Panc1 (cell line): ENCODE results near the gene BTBD19. TPM values are rescaled to one million over a fixed set of nuclear protein-coding genes. Genes with fewer than 3 reads are reported as not detected.

Experiments
- ATAC-seq: fragments of 200-7000 bp; cut with Tn5 transposase; 2 replicates; pipeline ENCODE4 v1.9.1; 2020; ENCODE audit warnings: mild to moderate bottlenecking, moderate library complexity
- BruUV-seq: library from RNA; stranded (reverse); fragments of 400-500 nt; replicated peaks from 2 replicates; lab custom pipeline; 2021; lab: Mats Ljungman, UMichigan
- CTCF ChIA-PET: fragments of 300-600 bp; sonication (Branson Sonifier 250); formaldehyde crosslinking; loops from one replicate; lab custom pipeline; 2022; ENCODE audit warnings: antibody characterized with exemption; lab: Charles Lee
- POLR2A ChIA-PET: fragments of 300-600 bp; sonication (Branson Sonifier 250); formaldehyde crosslinking; loops from one replicate; lab custom pipeline; 2022; ENCODE audit warnings: antibody characterized with exemption; lab: Charles Lee
- DNase-seq: peaks from one replicate; pipeline ENCODE4 v3.0.0-alpha.2; 2010; ENCODE audit warnings: low read depth, low spot score
- H3K27ac ChIP-seq: 2 replicates; pipeline ENCODE4 v1.5.1; 2011; ENCODE audit warnings: mild to moderate bottlenecking, low read length, inconsistent platforms
- H3K27me3 ChIP-seq: fragments of 200-500 bp; sonication (Bioruptor generic); 2 replicates; pipeline ENCODE4 v1.6.0; 2014; ENCODE audit warnings: low read length, inconsistent platforms; ENCODE audit not compliant: control insufficient read depth, insufficient read depth
- H3K36me3 ChIP-seq: fragments of 200-500 bp; sonication (Bioruptor generic); 2 replicates; pipeline ENCODE4 v1.5.1; 2014; ENCODE audit warnings: inconsistent platforms, mild to moderate bottlenecking, low read length, moderate library complexity; ENCODE audit not compliant: control insufficient read depth, insufficient read depth
- H3K4me1 ChIP-seq: 2 replicates; pipeline ENCODE4 v1.5.1; 2011; ENCODE audit warnings: inconsistent platforms, mild to moderate bottlenecking, low read length, moderate library complexity; ENCODE audit not compliant: control insufficient read depth, insufficient read depth
- H3K4me3 ChIP-seq, 2 experiments: 2 replicates each; pipeline ENCODE4 v1.5.1; 2011 to 2012; ENCODE audit warnings: low read depth in 2 of 2, low read length in 2 of 2, mild to moderate bottlenecking in 2 of 2, inconsistent platforms in 1 of 2, moderate library complexity in 1 of 2
- H3K9me3 ChIP-seq: fragments of 200-500 bp; sonication (Bioruptor generic); 2 replicates; pipeline ENCODE4 v1.5.1; 2014; ENCODE audit warnings: low read depth, mild to moderate bottlenecking, inconsistent platforms, low read length, moderate library complexity; ENCODE audit not compliant: control insufficient read depth, insufficient read depth
- CTCF ChIP-seq: fragments of 450-650 bp; IDR thresholded peaks from 2 replicates; pipeline ENCODE4 v1.5.1; 2017; ENCODE audit warnings: mild to moderate bottlenecking
- POLR2AphosphoS5 ChIP-seq: IDR thresholded peaks from 2 replicates; pipeline ENCODE4 v1.6.1; 2012; ENCODE audit warnings: mild to moderate bottlenecking, low read depth, low read length, moderate library complexity
- REST ChIP-seq, 2 experiments: IDR thresholded peaks; 2 replicates each; pipeline ENCODE4 v1.6.1; 2011 to 2012; ENCODE audit warnings: low read depth in 2 of 2, control low read depth in 1 of 2, low read length in 1 of 2, mild to moderate bottlenecking in 1 of 2, moderate library complexity in 1 of 2; ENCODE audit not compliant: insufficient read depth in 1 of 2
- SIN3A ChIP-seq: IDR thresholded peaks from 2 replicates; pipeline ENCODE4 v1.6.1; 2012; ENCODE audit warnings: low read depth, mild to moderate bottlenecking, low read length, moderate library complexity, borderline replicate concordance; ENCODE audit not compliant: insufficient read depth
- TCF7L2 ChIP-seq: IDR thresholded peaks from 2 replicates; pipeline ENCODE4 v1.6.1; 2011; ENCODE audit warnings: mild to moderate bottlenecking, low read depth, low read length, inconsistent platforms
- in situ Hi-C: cut with HindIII; loops from 2 replicates; pipeline ENCODE4 v1.10.0; 2016; ENCODE audit warnings: low sequenced_read_pairs, low pct_unique_long_range_greater_than_20kb
- intact Hi-C: fragments of 100-400 bp; cut with micrococcal nuclease; formaldehyde crosslinking; loops from one replicate; pipeline ENCODE4 v1.10.0; 2022; ENCODE audit not compliant: unreplicated experiment
- total RNA-seq: library from RNA; stranded (reverse); gene quantifications from one replicate; pipeline ENCODE4 v1.2.1, GENCODE V29; 2021; ENCODE audit not compliant: unreplicated experiment

Gene BTBD19
- total RNA-seq, 1 experiment from 2014 or later: 2.6 TPM

GRCh38 chr1:44829506-44830384 is 21.4 kb downstream of the BTBD19 start:
- DNase-seq (no peak), ATAC-seq (no peak)
- H3K27ac ChIP-seq: no peak overlapping the region
- ChIA-PET CTCF (no interaction called here), POLR2A (no interaction called here)
- no peak overlapping the region for H3K4me3 ChIP-seq
- H3K27me3 ChIP-seq: no peaks in the 10 kb centered on the region
- intact Hi-C loops (loop anchor here (10.0 kb wide), 1 partner anchor 475 kb away; no protein-coding TSS in a partner anchor), in situ Hi-C loops (no loop called here)
- BruUV-seq: no TSS peak
- no peaks in the 10 kb centered on the region for H3K4me1 ChIP-seq
- H3K36me3 ChIP-seq: no peaks in the 10 kb centered on the region
- no peaks in the 10 kb centered on the region for H3K9me3 ChIP-seq
- TF ChIP-seq SIN3A (no peak), REST (IDR thresholded peaks at IDR 0.05; ENCODE audit: insufficient read depth in 1 of 2, low read depth in 2 of 2, low read length in 1 of 2) (no peak), CTCF (no peak), POLR2AphosphoS5 (no peak), TCF7L2 (no peak)

- in situ Hi-C loops: no loop called here
- no TSS peak for BruUV-seq
Observed at GRCh38 chr1:44830900-44831304, 22.6 kb downstream of the BTBD19 start.

More at GRCh38 chr1:44830900-44831304, 22.6 kb downstream of the BTBD19 start:
- Histone ChIP-seq H3K9me3 (no peaks in the 10 kb centered on the region), H3K4me1 (no peaks in the 10 kb centered on the region), H3K4me3 (no peak overlapping the region), H3K27ac (no peak overlapping the region), H3K27me3 (no peaks in the 10 kb centered on the region), H3K36me3 (no peaks in the 10 kb centered on the region)
- TF ChIP-seq POLR2AphosphoS5 (no peak), REST (IDR thresholded peaks at IDR 0.05; ENCODE audit: insufficient read depth in 1 of 2, low read depth in 2 of 2, low read length in 1 of 2) (no peak), SIN3A (no peak), CTCF (no peak), TCF7L2 (no peak)
- ChIA-PET POLR2A (no interaction called here), CTCF (no interaction called here)
- intact Hi-C loops: loop anchor here (10.0 kb wide), 1 partner anchor 474 kb away; no protein-coding TSS in a partner anchor
- DNase-seq: no peak
- 0 out of 2 replicates have a peak, but pooled peaks have one; percentile 25 for ATAC-seq
